HG03432 (cell line): ENCODE measurements around the gene DAG1.

Experiments used
- ATAC-seq: cut with Tn5 transposase; IDR thresholded peaks from one replicate; pipeline ENCODE4 v1.9.1; 2021; ENCODE audit warnings: mild to moderate bottlenecking, moderate library complexity; ENCODE audit not compliant: unreplicated experiment

DAG1 gene

GRCh38 chr3:49469936-49470713 lies at the start of gene DAG1:
DAG1 (plus strand) TSS chr3:49470267; CDS start chr3:49510535, 40,268 bp downstream.
- peak; percentile 85 for ATAC-seq

GRCh38 chr3:49421890-49422378 lies 48.1 kb upstream of the DAG1 start:
- no peak for ATAC-seq

- no peak for ATAC-seq
Observed at GRCh38 chr3:49422379-49423248, 47.5 kb upstream of the DAG1 start, which contains the start of gene AMT. AMT (minus strand) TSS chr3:49422473; CDS start chr3:49422450, 23 bp downstream.

GRCh38 chr3:49424816-49425215 lies 45.3 kb upstream of the DAG1 start:
- ATAC-seq: no peak

GRCh38 chr3:49427586-49427985 lies 42.5 kb upstream of the DAG1 start:
- ATAC-seq: no peak

GRCh38 chr3:49428752-49429080 lies 41.4 kb upstream of the DAG1 start:
- ATAC-seq: peak; percentile 16

- ATAC-seq: no peak
Observed at GRCh38 chr3:49434731-49435130, 35.3 kb upstream of the DAG1 start.

GRCh38 chr3:49445391-49445790 lies 24.7 kb upstream of the DAG1 start:
- no peak for ATAC-seq

- no peak for ATAC-seq
Observed at GRCh38 chr3:49453621-49454020, 16.4 kb upstream of the DAG1 start.

- no peak for ATAC-seq
Observed at GRCh38 chr3:49454458-49454857, 15.6 kb upstream of the DAG1 start.

GRCh38 chr3:49454898-49455681 lies 15.0 kb upstream of the DAG1 start:
- no peak for ATAC-seq

- no peak for ATAC-seq
Observed at GRCh38 chr3:49456466-49456865, 13.6 kb upstream of the DAG1 start.

- no peak for ATAC-seq
Observed at GRCh38 chr3:49460188-49460890, 9.7 kb upstream of the DAG1 start.

- no peak for ATAC-seq
Observed at GRCh38 chr3:49460956-49461355, 9.1 kb upstream of the DAG1 start.

- no peak for ATAC-seq
Observed at GRCh38 chr3:49461443-49462171, 8.5 kb upstream of the DAG1 start.

GRCh38 chr3:49462222-49462621 lies 7.8 kb upstream of the DAG1 start:
- no peak for ATAC-seq

GRCh38 chr3:49465270-49466034 lies 4.6 kb upstream of the DAG1 start:
- ATAC-seq: no peak

GRCh38 chr3:49466085-49466484 lies 4.0 kb upstream of the DAG1 start:
- ATAC-seq: no peak
